H1 (cell line): ENCODE measurements around the gene IRGC. TPM values are rescaled to one million over a fixed set of nuclear protein-coding genes. Genes with fewer than 3 reads are reported as not detected.

Experiments used
- CTCF ChIA-PET: fragments of 300-600 bp; sonication (Branson Sonifier 250); formaldehyde crosslinking; loops from one replicate; lab custom pipeline; 2021; ENCODE audit not compliant: partially characterized antibody; lab: Charles Lee
- POLR2A ChIA-PET: fragments of 300-600 bp; sonication (Branson Sonifier 250); formaldehyde crosslinking; loops from one replicate; lab custom pipeline; 2021; ENCODE audit warnings: inconsistent platforms; ENCODE audit not compliant: partially characterized antibody; lab: Charles Lee
- DNase-seq, 2 experiments: peaks; one replicate each; pipeline versions ENCODE4 v3.0.0 to v3.0.0-alpha.2; 2010 to 2022; ENCODE audit warnings: low spot score in 2 of 2, low read depth in 1 of 2, mixed read lengths in 1 of 2
- FAIRE-seq: peaks from 2 replicates; lab custom pipeline; 2011; peaks lifted over from hg19 to GRCh38; lab: Jason Lieb, UNC
- H2AFZ ChIP-seq: 2 replicates; pipeline ENCODE4 v1.8.1; 2012; ENCODE audit warnings: low read length, inconsistent platforms
- H2AK5ac ChIP-seq: 2 replicates; pipeline ENCODE4 v1.6.1; 2013; ENCODE audit warnings: low read depth, low read length
- H2BK120ac ChIP-seq: replicated peaks from 2 replicates; pipeline ENCODE3; 2013; ENCODE audit warnings: low read depth, low read length, inconsistent platforms
- H2BK12ac ChIP-seq: 2 replicates; pipeline ENCODE4 v1.6.1; 2013; ENCODE audit warnings: low read depth, low read length
- H2BK15ac ChIP-seq: 2 replicates; pipeline ENCODE4 v1.6.1; 2013; ENCODE audit warnings: low read length
- H2BK20ac ChIP-seq: 2 replicates; pipeline ENCODE4 v1.6.1; 2013; ENCODE audit warnings: low read length
- H2BK5ac ChIP-seq: 2 replicates; pipeline ENCODE4 v1.6.1; 2013; ENCODE audit warnings: low read depth, low read length
- H3K14ac ChIP-seq: 2 replicates; pipeline ENCODE4 v1.6.1; 2013; ENCODE audit warnings: inconsistent platforms; ENCODE audit not compliant: insufficient read length
- H3K18ac ChIP-seq: 2 replicates; pipeline ENCODE4 v1.6.1; 2013; ENCODE audit warnings: low read length; ENCODE audit errors: extremely low read depth
- H3K23ac ChIP-seq: 2 replicates; pipeline ENCODE4 v1.6.1; 2013; ENCODE audit warnings: inconsistent platforms; ENCODE audit not compliant: insufficient read length
- H3K23me2 ChIP-seq: 2 replicates; pipeline ENCODE4 v1.6.1; 2013; ENCODE audit warnings: low read depth, low read length
- H3K27ac ChIP-seq: 2 replicates; pipeline ENCODE4 v1.6.1; 2011; ENCODE audit warnings: low read depth, low read length, inconsistent platforms
- H3K27me3 ChIP-seq, 4 experiments: replicated peaks in 1 of 4; 1 replicate in 1 of 4; 2 replicates in 3 of 4; pipeline versions ENCODE4 v1.6.1 to v1.8.1; 2011 to 2013; ENCODE audit warnings: low read length in 3 of 4, mild to moderate bottlenecking in 3 of 4, inconsistent platforms in 2 of 4, mixed read lengths in 2 of 4, moderate library complexity in 1 of 4; ENCODE audit not compliant: control insufficient read depth in 3 of 4, insufficient read depth in 3 of 4; ENCODE audit errors: extremely low read depth in 1 of 4
- H3K36me3 ChIP-seq, 4 experiments: 2 replicates each; pipeline versions ENCODE4 v1.6.1 to v1.8.1; 2011 to 2013; ENCODE audit warnings: mild to moderate bottlenecking in 4 of 4, low read length in 3 of 4, moderate library complexity in 2 of 4, control low read depth in 1 of 4, inconsistent platforms in 1 of 4; ENCODE audit not compliant: insufficient read depth in 4 of 4, control insufficient read depth in 2 of 4
- H3K4ac ChIP-seq: replicated peaks from 2 replicates; pipeline ENCODE3; 2013; ENCODE audit warnings: low read length, low read depth, mixed read lengths, inconsistent platforms; ENCODE audit not compliant: insufficient read length
- H3K4me1 ChIP-seq, 4 experiments: replicated peaks in 1 of 4; 1 replicate in 1 of 4; 2 replicates in 3 of 4; pipeline versions ENCODE4 v1.6.1 to v1.8.1; 2011 to 2013; ENCODE audit warnings: low read length in 3 of 4, inconsistent platforms in 2 of 4, mixed read lengths in 1 of 4; ENCODE audit not compliant: insufficient read depth in 4 of 4, control insufficient read depth in 3 of 4
- H3K4me2 ChIP-seq, 2 experiments: 2 replicates each; pipeline versions ENCODE4 v1.6.1 to v1.8.1; 2011 to 2013; ENCODE audit warnings: low read depth in 2 of 2, low read length in 2 of 2, control low read depth in 1 of 2, inconsistent platforms in 1 of 2, mild to moderate bottlenecking in 1 of 2; ENCODE audit not compliant: insufficient read depth in 1 of 2
- H3K4me3 ChIP-seq, 4 experiments: fragments of 200-600, 300-600 bp in 1 of 4; sonication (generic), shearing (Covaris generic), sonication (Bioruptor Twin) in 1 of 4; 2 replicates each; pipeline versions ENCODE4 v1.5.1 to v1.8.1; 2011 to 2016; ENCODE audit warnings: low read length in 4 of 4, low read depth in 3 of 4, control low read depth in 2 of 4, inconsistent platforms in 2 of 4, mild to moderate bottlenecking in 2 of 4, mixed read lengths in 1 of 4, moderate library complexity in 1 of 4; ENCODE audit not compliant: insufficient read depth in 2 of 4; ENCODE audit errors: extremely low read depth in 1 of 4
- H3K56ac ChIP-seq: replicated peaks from 2 replicates; pipeline ENCODE3; 2013; ENCODE audit warnings: low read depth, mild to moderate bottlenecking, mixed read lengths, low read length, inconsistent platforms; ENCODE audit not compliant: insufficient read length
- H3K79me1 ChIP-seq: 2 replicates; pipeline ENCODE4 v1.6.1; 2013; ENCODE audit warnings: low read depth, low read length, control low read depth
- H3K79me2 ChIP-seq, 2 experiments: 2 replicates each; pipeline versions ENCODE4 v1.6.1 to v1.8.1; 2012 to 2013; ENCODE audit warnings: low read length in 2 of 2, mild to moderate bottlenecking in 2 of 2, inconsistent platforms in 1 of 2; ENCODE audit not compliant: insufficient read depth in 2 of 2, control insufficient read depth in 1 of 2
- H3K9ac ChIP-seq, 4 experiments: replicated peaks in 1 of 4; 1 replicate in 1 of 4; 2 replicates in 3 of 4; pipeline versions ENCODE4 v1.6.1 to v1.8.1; 2011 to 2013; ENCODE audit warnings: low read depth in 3 of 4, low read length in 3 of 4, control low read depth in 2 of 4, mild to moderate bottlenecking in 2 of 4, moderate library complexity in 2 of 4, inconsistent platforms in 1 of 4; ENCODE audit errors: extremely low read depth in 1 of 4
- H3K9me3 ChIP-seq, 2 experiments: 2 replicates each; pipeline versions ENCODE4 v1.6.1 to v1.8.1; 2012 to 2013; ENCODE audit warnings: mild to moderate bottlenecking in 2 of 2, moderate library complexity in 2 of 2, control low read depth in 1 of 2, inconsistent platforms in 1 of 2, low read depth in 1 of 2, low read length in 1 of 2, mixed read lengths in 1 of 2; ENCODE audit not compliant: insufficient read depth in 2 of 2
- H4K20me1 ChIP-seq, 2 experiments: replicated peaks in 1 of 2; 2 replicates each; pipeline versions ENCODE3 to v1.8.1; 2011 to 2013; ENCODE audit warnings: inconsistent platforms in 2 of 2, low read length in 2 of 2, mild to moderate bottlenecking in 1 of 2; ENCODE audit not compliant: insufficient read depth in 2 of 2, control insufficient read depth in 1 of 2
- H4K5ac ChIP-seq: 2 replicates; pipeline ENCODE4 v1.6.1; 2013; ENCODE audit warnings: low read length, low read depth, mixed read lengths, inconsistent platforms; ENCODE audit not compliant: insufficient read length
- H4K8ac ChIP-seq: 2 replicates; pipeline ENCODE4 v1.8.0; 2013; ENCODE audit warnings: mild to moderate bottlenecking, moderate library complexity, low read length, inconsistent platforms; ENCODE audit not compliant: insufficient read depth; ENCODE audit errors: extremely low read depth
- H4K91ac ChIP-seq: replicated peaks from 2 replicates; pipeline ENCODE3; 2013; ENCODE audit warnings: low read length, mixed read lengths, inconsistent platforms; ENCODE audit not compliant: insufficient read length
- ASH2L ChIP-seq: fragments of 200-600, 300-600 bp; sonication (generic); IDR thresholded peaks from one replicate; pipeline ENCODE4 v1.7.1; 2017; ENCODE audit warnings: low read length
- CHD1 ChIP-seq: IDR thresholded peaks from 2 replicates; pipeline ENCODE4 v1.6.1; 2012; ENCODE audit warnings: low read depth, low read length, improper control_type of control experiment
- KDM1A ChIP-seq: fragments of 200-600, 300-600 bp; sonication (generic); IDR thresholded peaks from 2 replicates; pipeline ENCODE4 v1.7.1; 2016; ENCODE audit warnings: mild to moderate bottlenecking, low read length, borderline replicate concordance
- KDM4A ChIP-seq: IDR thresholded peaks from one replicate; pipeline ENCODE4 v1.7.1; 2012; ENCODE audit warnings: low read depth, mild to moderate bottlenecking, moderate library complexity, low read length, inconsistent platforms; ENCODE audit not compliant: severe bottlenecking
- POLR2AphosphoS5 ChIP-seq: IDR thresholded peaks from 2 replicates; pipeline ENCODE4 v1.6.1; 2011; ENCODE audit warnings: low read depth, low read length
- SIN3A ChIP-seq, 2 experiments: IDR thresholded peaks in 1 of 2; conservative IDR thresholded peaks in 1 of 2; 2 replicates each; pipeline ENCODE4 v1.6.1; 2011 to 2012; ENCODE audit warnings: low read length in 2 of 2, improper control_type of control experiment in 1 of 2, low read depth in 1 of 2, mild to moderate bottlenecking in 1 of 2
- SP4 ChIP-seq: IDR thresholded peaks from 2 replicates; pipeline ENCODE4 v1.6.1; 2012; ENCODE audit warnings: low read length, inconsistent platforms
- whole genome bisulfite sequencing, 2 experiments: shearing (Covaris generic) in 1 of 2; methylation state at CpG; one replicate each; pipeline versions ENCODE4 v1.1.6 to v1.1.7; 2013 to 2015; ENCODE audit warnings: low lambda C conversion rate in 2 of 2, mixed read lengths in 2 of 2, inconsistent platforms in 1 of 2, low coverage in 1 of 2, missing lambda C conversion rate in 1 of 2; ENCODE audit not compliant: insufficient replicate concordance in 2 of 2, insufficient coverage in 1 of 2, insufficient read length in 1 of 2; ENCODE audit errors: extremely low coverage in 1 of 2, missing lambda C conversion rate in 1 of 2; 5-methylcytosine and 5-hydroxymethylcytosine counted together
- polyA plus RNA-seq, 7 experiments: library from polyadenylated mRNA; depleted of rRNA in 3 of 7; stranded (reverse) in 5 of 7; unstranded in 2 of 7; fragments of >200 nt in 5 of 7; fragments of 200-250 nt in 2 of 7; gene quantifications; 1 replicate in 5 of 7; 2 replicates in 1 of 7; 4 replicates in 1 of 7; pipeline versions ENCODE4 v1.2.1 to v1.2.3, GENCODE V29; 2011 to 2013; ENCODE audit warnings: missing spikeins in 2 of 7, mixed read lengths in 2 of 7
- total RNA-seq: library from RNA; stranded (reverse); fragmentation: NEBNext Ultra II Directional; extraction: Animal tissue kit (Norgen Biotek cat#: 25700); gene quantifications from 2 replicates; pipeline ENCODE4 v1.2.1, GENCODE V29; 2021

The IRGC gene
- total and polyA plus RNA-seq, 2 of the 8 experiments (the other 6 are each of a cell fraction or from before 2014, with no cell fraction given) = not detected

DNA sequence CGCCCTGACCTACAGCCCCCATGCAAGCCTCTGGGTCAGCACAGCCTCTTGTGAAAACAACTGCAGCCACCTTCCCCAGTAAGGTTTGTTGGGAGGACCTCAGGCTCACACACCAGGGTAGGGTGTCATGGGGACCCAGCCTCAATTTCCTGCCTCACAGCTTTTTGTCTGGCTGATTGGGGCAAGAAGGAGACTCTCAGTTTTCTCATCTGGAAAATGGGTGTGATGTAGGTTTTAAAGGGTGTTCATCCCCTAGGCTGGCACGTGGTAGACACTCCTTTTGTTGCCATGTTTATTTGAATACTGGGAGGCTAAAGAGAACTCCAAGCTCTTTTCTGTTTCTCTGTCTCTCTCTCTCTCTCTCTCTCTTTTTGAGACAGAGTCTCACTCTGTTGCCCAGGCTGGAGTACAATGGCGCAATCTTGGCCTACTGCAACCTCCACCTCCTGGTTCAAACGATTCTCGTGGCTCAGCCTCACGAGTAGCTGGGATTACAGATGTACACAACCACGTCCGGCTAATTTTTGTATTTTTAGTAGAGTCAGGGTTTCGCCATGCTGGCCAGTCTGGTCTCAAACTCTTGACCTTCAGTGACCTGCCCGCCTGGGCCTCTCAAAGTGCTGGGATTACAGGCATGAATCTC is 27.7 kb upstream of the IRGC start:
- Histone ChIP-seq H2BK5ac (no peak overlapping the region), H2BK15ac (no peak overlapping the region), H3K18ac (no peak overlapping the region), H3K79me2 (no peaks in the 10 kb centered on the region), H4K91ac (no peak overlapping the region), H3K4ac (no peak overlapping the region), H3K4me3 (no peak overlapping the region), H3K23ac (no peak overlapping the region), H2AK5ac (no peak overlapping the region), H4K8ac (no peak overlapping the region), H3K56ac (no peak overlapping the region), H3K27ac (no peak overlapping the region), H3K27me3 (no peaks in the 10 kb centered on the region; a peak in 1 of 7 replicates), H2BK120ac (no peak overlapping the region), H3K14ac (no peak overlapping the region), H3K79me1 (no peaks in the 10 kb centered on the region), H2BK20ac (no peak overlapping the region), H2AFZ (no peak overlapping the region), H3K36me3 (no peaks in the 10 kb centered on the region), H2BK12ac (no peak overlapping the region), H4K5ac (no peak overlapping the region), H3K9me3 (no peaks in the 10 kb centered on the region), H3K9ac (no peak overlapping the region), H3K23me2 (no peaks in the 10 kb centered on the region; the same call in 1 of the 2 replicates), H3K4me2 (no peak overlapping the region), H3K4me1 (peaks cover 0 to 2% (median 0%) of the 10 kb centered on the region in 4 experiments; a peak in 2 of 7 replicates), H4K20me1 (no peaks in the 10 kb centered on the region)
- FAIRE-seq (no peak), DNase-seq (no peak)
- POLR2A ChIA-PET = interaction anchor here (0.7 kb wide), 1 partner anchor 36 kb away, joined by 3 read pairs; no protein-coding TSS in a partner anchor
- 85% methylated on average over 10 of the region's 10 CpGs; no CpG with 5 or more reads in 1 of the 2 experiments for WGBS, 2 experiments
- CTCF ChIA-PET = interaction anchor here (0.7 to 1.8 kb wide), 4 partner anchors 10 to 26 kb away, joined by 3 to 5 read pairs (median 4); no protein-coding TSS in a partner anchor
- TF ChIP-seq KDM1A (0 out of 2 replicates have a peak, but pooled peaks have one; percentile 19), SP4 (no peak), ASH2L (no peak), CHD1 (no peak), KDM4A (no peak), POLR2AphosphoS5 (no peak), SIN3A (conservative IDR thresholded peaks at IDR 0.05 in 1 of 2, IDR thresholded peaks at IDR 0.05 in 1 of 2; ENCODE audit: low read depth in 1 of 2, low read length in 2 of 2) (no peak)
